Keratinocyte (primary cell): ENCODE measurements around the gene TMEM87A. TPM values are rescaled to one million over a fixed set of nuclear protein-coding genes. Genes with fewer than 3 reads are reported as not detected.

Experiments used
- DNase-seq: peaks from one replicate; pipeline ENCODE4 v3.0.0-alpha.2; 2011; ENCODE audit warnings: low read depth, missing footprints, low spot score
- FAIRE-seq: peaks from 2 replicates; lab custom pipeline; 2011; peaks lifted over from hg19 to GRCh38; lab: Jason Lieb, UNC
- H2AFZ ChIP-seq: 2 replicates; pipeline ENCODE4 v1.6.0; 2012; ENCODE audit warnings: low read length, control low read depth, inconsistent platforms; ENCODE audit not compliant: control insufficient read depth
- H3K27ac ChIP-seq: 2 replicates; pipeline ENCODE4 v1.5.1; 2011; ENCODE audit warnings: low read length; ENCODE audit not compliant: control insufficient read depth, insufficient read depth
- H3K27me3 ChIP-seq: 3 replicates; pipeline ENCODE4 v1.6.0; 2011; ENCODE audit warnings: low read length; ENCODE audit not compliant: control insufficient read depth, insufficient read depth; ENCODE audit errors: extremely low read depth
- H3K36me3 ChIP-seq, 2 experiments: 2 replicates in 1 of 2; 3 replicates in 1 of 2; pipeline ENCODE4 v1.5.1; 2011; ENCODE audit warnings: low read length in 2 of 2, mild to moderate bottlenecking in 1 of 2; ENCODE audit not compliant: control insufficient read depth in 2 of 2, insufficient read depth in 2 of 2; ENCODE audit errors: extremely low read depth in 1 of 2
- H3K4me1 ChIP-seq: 3 replicates; pipeline ENCODE4 v1.5.1; 2011; ENCODE audit warnings: low read length; ENCODE audit not compliant: control insufficient read depth, insufficient read depth; ENCODE audit errors: extremely low read depth
- H3K4me2 ChIP-seq: 3 replicates; pipeline ENCODE4 v1.6.0; 2011; ENCODE audit warnings: low read depth, low read length; ENCODE audit not compliant: control insufficient read depth, insufficient read depth; ENCODE audit errors: extremely low read depth
- H3K4me3 ChIP-seq, 3 experiments: fragments of 200-600 bp in 1 of 3; sonication (generic) in 1 of 3; 2 replicates in 2 of 3; 3 replicates in 1 of 3; pipeline ENCODE4 v1.5.1; 2011 to 2016; ENCODE audit warnings: low read length in 3 of 3, mild to moderate bottlenecking in 3 of 3, control low read depth in 2 of 3, inconsistent platforms in 1 of 3, low read depth in 1 of 3, mixed read lengths in 1 of 3, mixed run types in 1 of 3, moderate library complexity in 1 of 3; ENCODE audit not compliant: control insufficient read depth in 2 of 3, insufficient read depth in 2 of 3; ENCODE audit errors: extremely low read depth in 1 of 3
- H3K79me2 ChIP-seq: 2 replicates; pipeline ENCODE4 v1.6.0; 2012; ENCODE audit warnings: low read length; ENCODE audit not compliant: control insufficient read depth, insufficient read depth
- H3K9ac ChIP-seq: 3 replicates; pipeline ENCODE4 v1.6.0; 2011; ENCODE audit warnings: low read length; ENCODE audit not compliant: control insufficient read depth, insufficient read depth; ENCODE audit errors: extremely low read depth
- H3K9me1 ChIP-seq: 3 replicates; pipeline ENCODE4 v1.6.0; 2011; ENCODE audit warnings: low read length; ENCODE audit not compliant: control insufficient read depth, insufficient read depth; ENCODE audit errors: extremely low read depth
- H3K9me3 ChIP-seq: 2 replicates; pipeline ENCODE4 v1.5.1; 2012; ENCODE audit warnings: low read depth, low read length; ENCODE audit not compliant: control insufficient read depth
- H4K20me1 ChIP-seq: 3 replicates; pipeline ENCODE4 v1.6.0; 2011; ENCODE audit warnings: low read length; ENCODE audit not compliant: control insufficient read depth, insufficient read depth; ENCODE audit errors: extremely low read depth
- EZH2 ChIP-seq: IDR thresholded peaks from one replicate; pipeline ENCODE4 v1.6.1; 2012; ENCODE audit warnings: inconsistent platforms, mild to moderate bottlenecking, low read length, moderate library complexity
- dilution Hi-C: fragments of 300-500 bp; cut with MboI; formaldehyde crosslinking; loops from one replicate; pipeline ENCODE4 v1.7.0; 2020; ENCODE audit warnings: low sequenced_read_pairs; ENCODE audit not compliant: extremely low pct_ligation_motif_present
- polyA plus RNA-seq, 5 experiments: library from polyadenylated mRNA; depleted of rRNA in 3 of 5; stranded (reverse) in 3 of 5; stranded (forward) in 1 of 5; unstranded in 1 of 5; fragments of >200 nt; gene quantifications; 1 replicate in 1 of 5; 2 replicates in 3 of 5; 3 replicates in 1 of 5; pipeline versions ENCODE4 v1.2.1 to v1.2.3, GENCODE V29; 2011 to 2012; ENCODE audit warnings: missing spikeins in 2 of 5, low read depth in 1 of 5, low replicate concordance in 1 of 5
- TF ChIP-seq, protein P1 (sequence below), 3 experiments: IDR thresholded peaks in 1 of 3; conservative IDR thresholded peaks in 1 of 3; optimal IDR thresholded peaks in 1 of 3; 2 replicates in 2 of 3; 3 replicates in 1 of 3; pipeline versions ENCODE3 to v1.5.1; 2011; ENCODE audit warnings: low read length in 3 of 3, mild to moderate bottlenecking in 3 of 3, moderate library complexity in 2 of 3, control low read depth in 1 of 3, inconsistent platforms in 1 of 3; ENCODE audit not compliant: insufficient read depth in 2 of 3; ENCODE audit errors: extremely low read depth in 1 of 3

TMEM87A gene
- polyA plus RNA-seq, 1 donor (not counting 4 experiments of a cell fraction or from before 2014, with no cell fraction given) = 43.7 TPM

DNA sequence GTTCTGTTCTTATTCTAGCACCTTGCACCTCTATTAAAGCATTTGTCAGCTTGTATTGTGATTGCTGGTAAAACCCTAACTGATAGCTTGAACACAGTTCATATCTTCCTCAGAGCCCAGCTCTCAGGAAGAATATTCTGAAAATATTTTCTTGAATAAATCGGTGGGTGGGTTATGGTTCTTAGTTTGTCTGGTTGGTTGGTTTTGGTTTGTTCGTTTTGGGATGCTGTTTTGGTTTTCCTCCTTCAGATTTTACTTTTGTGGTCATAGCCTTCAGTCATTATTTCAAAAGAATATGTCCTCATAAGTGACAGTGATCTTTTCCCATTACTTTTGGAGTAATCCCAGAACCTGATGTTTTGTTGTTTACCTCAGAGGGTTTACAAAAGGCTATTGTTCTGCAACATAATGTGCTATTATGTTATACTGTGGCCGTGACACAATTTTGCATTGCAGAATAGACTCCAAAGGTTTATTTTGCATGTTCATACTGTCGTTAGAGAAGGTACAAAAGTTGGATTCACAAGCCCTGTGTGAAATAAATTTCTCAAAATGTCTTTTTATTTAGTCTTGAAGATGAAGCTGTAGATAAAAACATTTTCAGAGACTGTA lies 2.7 kb upstream of the TMEM87A start:
- peaks cover 2% of the 10 kb centered on the region for H3K9me1 ChIP-seq
- TF ChIP-seq, protein P1, sequence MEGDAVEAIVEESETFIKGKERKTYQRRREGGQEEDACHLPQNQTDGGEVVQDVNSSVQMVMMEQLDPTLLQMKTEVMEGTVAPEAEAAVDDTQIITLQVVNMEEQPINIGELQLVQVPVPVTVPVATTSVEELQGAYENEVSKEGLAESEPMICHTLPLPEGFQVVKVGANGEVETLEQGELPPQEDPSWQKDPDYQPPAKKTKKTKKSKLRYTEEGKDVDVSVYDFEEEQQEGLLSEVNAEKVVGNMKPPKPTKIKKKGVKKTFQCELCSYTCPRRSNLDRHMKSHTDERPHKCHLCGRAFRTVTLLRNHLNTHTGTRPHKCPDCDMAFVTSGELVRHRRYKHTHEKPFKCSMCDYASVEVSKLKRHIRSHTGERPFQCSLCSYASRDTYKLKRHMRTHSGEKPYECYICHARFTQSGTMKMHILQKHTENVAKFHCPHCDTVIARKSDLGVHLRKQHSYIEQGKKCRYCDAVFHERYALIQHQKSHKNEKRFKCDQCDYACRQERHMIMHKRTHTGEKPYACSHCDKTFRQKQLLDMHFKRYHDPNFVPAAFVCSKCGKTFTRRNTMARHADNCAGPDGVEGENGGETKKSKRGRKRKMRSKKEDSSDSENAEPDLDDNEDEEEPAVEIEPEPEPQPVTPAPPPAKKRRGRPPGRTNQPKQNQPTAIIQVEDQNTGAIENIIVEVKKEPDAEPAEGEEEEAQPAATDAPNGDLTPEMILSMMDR (optimal IDR thresholded peaks at IDR 0.05 in 1 of 3, IDR thresholded peaks at IDR 0.05 in 1 of 3, conservative IDR thresholded peaks at IDR 0.05 in 1 of 3; ENCODE audit: extremely low read depth in 1 of 3, insufficient read depth in 2 of 3, low read length in 3 of 3) = no peak
- no peak for TF ChIP-seq EZH2
- H3K27ac ChIP-seq = peak overlapping the region; percentile 99
- H3K4me2 ChIP-seq = peak overlapping the region; percentile 100
- peak overlapping the region; percentile 71 for H2AFZ ChIP-seq
- peak overlapping the region; percentile 100 for H3K9ac ChIP-seq
- H3K4me3 ChIP-seq = peak overlapping the region; percentile 70 to 97 (median 86)
- DNase-seq = no peak
- H3K27me3 ChIP-seq = no peaks in the 10 kb centered on the region
- H3K36me3 ChIP-seq = peaks cover 11 to 19% of the 10 kb centered on the region in 2 experiments
- no peaks in the 10 kb centered on the region for H4K20me1 ChIP-seq
- no peak for FAIRE-seq
- dilution Hi-C loops = no loop called here
- peaks cover 42% of the 10 kb centered on the region for H3K79me2 ChIP-seq
- H3K9me3 ChIP-seq = no peaks in the 10 kb centered on the region
- H3K4me1 ChIP-seq = peaks cover 20% of the 10 kb centered on the region

DNA sequence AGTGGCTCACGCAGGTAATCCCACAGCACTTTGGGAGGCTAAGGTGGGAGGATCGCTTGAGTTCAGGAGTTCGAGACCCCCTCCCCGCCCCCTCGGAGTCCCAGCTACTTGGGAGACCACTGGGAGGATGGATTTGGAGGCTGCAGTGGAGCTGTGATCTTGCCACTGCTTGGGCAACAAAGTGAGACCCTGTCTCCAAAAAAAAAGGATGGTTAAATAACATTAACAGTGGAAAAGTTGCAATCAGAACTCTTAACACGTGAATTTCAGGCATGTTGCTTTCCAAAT lies 1.4 kb upstream of the TMEM87A start:
- peak overlapping the region; percentile 99 for H3K27ac ChIP-seq
- H3K9me1 ChIP-seq = peaks cover 2% of the 10 kb centered on the region
- no peaks in the 10 kb centered on the region for H3K27me3 ChIP-seq
- TF ChIP-seq, protein P1 (optimal IDR thresholded peaks at IDR 0.05 in 1 of 3, IDR thresholded peaks at IDR 0.05 in 1 of 3, conservative IDR thresholded peaks at IDR 0.05 in 1 of 3; ENCODE audit: extremely low read depth in 1 of 3, insufficient read depth in 2 of 3, low read length in 3 of 3) = no peak
- no peak for TF ChIP-seq EZH2
- FAIRE-seq = no peak
- no peak for DNase-seq
- dilution Hi-C loops = no loop called here
- peaks cover 24% of the 10 kb centered on the region for H3K4me1 ChIP-seq
- peak overlapping the region; percentile 70 to 97 (median 86) for H3K4me3 ChIP-seq
- H3K36me3 ChIP-seq = peaks cover 7 to 9% of the 10 kb centered on the region in 2 experiments
- peak overlapping the region; percentile 100 for H3K9ac ChIP-seq
- H3K79me2 ChIP-seq = peaks cover 53% of the 10 kb centered on the region
- no peaks in the 10 kb centered on the region for H4K20me1 ChIP-seq
- H3K9me3 ChIP-seq = no peaks in the 10 kb centered on the region
- peak overlapping the region; percentile 100 for H3K4me2 ChIP-seq
- H2AFZ ChIP-seq = peak overlapping the region; percentile 48
